CD4-positive, CD25-positive, alpha-beta regulatory T cell (primary cell): ENCODE data around the gene OR2D2. TPM values are rescaled to one million over a fixed set of nuclear protein-coding genes. Genes with fewer than 3 reads are reported as not detected.
A peak's percentile ranks its signal among the peaks of the same experiment; 100 is the strongest.
"Not testable (repeated sequence)": the region's sequence is repeated elsewhere in the genome, so short reads cannot be mapped to it uniquely, and the experiment has no call there.

ENCODE experiments used
- ATAC-seq, 2 donors: fragments of 150-1000 bp; cut with Tn5 transposase; one replicate each; pipeline ENCODE4 v1.10.0; 2021; ENCODE audit warnings: low read depth in 2 of 2, moderate number of reproducible peaks in 2 of 2, moderate library complexity in 1 of 2
- DNase-seq, 3 donors: peaks; one replicate each; pipeline versions ENCODE4 v3.0.0 to v3.0.0-alpha.2; 2012 to 2022; ENCODE audit warnings: mixed read lengths in 1 of 3
- H3K27ac ChIP-seq: one replicate; pipeline ENCODE4 v1.7.0; 2013; ENCODE audit warnings: mild to moderate bottlenecking, low read length; ENCODE audit not compliant: insufficient read depth, poor library complexity, severe bottlenecking
- H3K27me3 ChIP-seq: one replicate; pipeline ENCODE4 v1.7.0; 2013; ENCODE audit warnings: low read length; ENCODE audit not compliant: control insufficient read depth, insufficient read depth
- H3K36me3 ChIP-seq: one replicate; pipeline ENCODE4 v1.7.0; 2013; ENCODE audit warnings: mild to moderate bottlenecking, low read length, moderate library complexity; ENCODE audit not compliant: control insufficient read depth, insufficient read depth
- H3K4me1 ChIP-seq: 2 replicates; pipeline ENCODE4 v1.7.0; 2013; ENCODE audit warnings: mild to moderate bottlenecking, low read length; ENCODE audit not compliant: insufficient read depth, control insufficient read depth, poor library complexity, severe bottlenecking
- H3K4me3 ChIP-seq: one replicate; pipeline ENCODE4 v1.7.0; 2013; ENCODE audit warnings: low read depth, mild to moderate bottlenecking, low read length, moderate library complexity
- H3K9me3 ChIP-seq, 2 experiments: 1 replicate in 1 of 2; 2 replicates in 1 of 2; pipeline ENCODE4 v1.7.0; 2013; ENCODE audit warnings: low read length in 2 of 2, mild to moderate bottlenecking in 1 of 2, moderate library complexity in 1 of 2; ENCODE audit not compliant: control insufficient read depth in 2 of 2
- H3K27ac Mint-ChIP-seq, 3 donors: one replicate each; pipeline ENCODE4 v1.8.0; 2020 to 2022; ENCODE audit warnings: mild to moderate bottlenecking in 3 of 3, mixed read lengths in 3 of 3, moderate library complexity in 2 of 3
- H3K27me3 Mint-ChIP-seq: one replicate; pipeline ENCODE4 v1.8.0; 2022; ENCODE audit warnings: mild to moderate bottlenecking, mixed read lengths
- H3K36me3 Mint-ChIP-seq: one replicate; pipeline ENCODE4 v1.8.0; 2020; ENCODE audit warnings: mixed read lengths
- H3K4me1 Mint-ChIP-seq, 4 donors: one replicate each; pipeline ENCODE4 v1.8.0; 2020 to 2022; ENCODE audit warnings: mixed read lengths in 4 of 4, mild to moderate bottlenecking in 1 of 4
- H3K4me3 Mint-ChIP-seq, 4 donors: one replicate each; pipeline ENCODE4 v1.8.0; 2020 to 2022; ENCODE audit warnings: mild to moderate bottlenecking in 4 of 4, mixed read lengths in 4 of 4, moderate library complexity in 3 of 4
- H3K9me3 Mint-ChIP-seq, 7 donors: one replicate each; pipeline ENCODE4 v1.8.0; 2020 to 2022; ENCODE audit warnings: mixed read lengths in 7 of 7, mild to moderate bottlenecking in 3 of 7, moderate library complexity in 2 of 7
- polyA plus RNA-seq, 4 donors: library from polyadenylated mRNA; unstranded; fragments of 300-500 nt; fragmentation: Illumina TruSeq; gene quantifications; one replicate each; pipeline ENCODE4 v1.2.3, GENCODE V29; 2021
- total RNA-seq: library from RNA; stranded (reverse); gene quantifications from one replicate; pipeline ENCODE4 v1.2.3, GENCODE V29; 2022

Gene OR2D2
- total and polyA plus RNA-seq, 5 donors from 2014 or later = not detected

GRCh38 chr11:6925636-6926207 is 33.4 kb upstream of the OR2D2 start:
- H3K27ac ChIP-seq = no peak overlapping the region
- ATAC-seq (no peak), DNase-seq (no peak)
- Mint-ChIP-seq H3K4me1 (peaks cover 0 to 18% (median 4%) of the 10 kb centered on the region in 4 donors), H3K36me3 (no peaks in the 10 kb centered on the region), H3K27me3 (peaks cover 34% of the 10 kb centered on the region), H3K27ac (no peak overlapping the region), H3K4me3 (peak overlapping the region in 2 of 4 donors; percentile 64 to 82), H3K9me3 (peaks cover 0 to 4% (median 0%) of the 10 kb centered on the region in 7 donors)
- peaks cover 15% of the 10 kb centered on the region for H3K4me1 ChIP-seq
- H3K36me3 ChIP-seq = no peaks in the 10 kb centered on the region
- no peaks in the 10 kb centered on the region for H3K9me3 ChIP-seq
- peaks cover 16% of the 10 kb centered on the region for H3K27me3 ChIP-seq
- peak overlapping the region; percentile 58 for H3K4me3 ChIP-seq

GRCh38 chr11:6925007-6925577 is 32.8 kb upstream of the OR2D2 start:
- no peak overlapping the region for H3K27ac Mint-ChIP-seq
- no peak for DNase-seq
- H3K36me3 Mint-ChIP-seq = no peaks in the 10 kb centered on the region
- H3K36me3 ChIP-seq = no peaks in the 10 kb centered on the region
- H3K27ac ChIP-seq = no peak overlapping the region
- H3K9me3 ChIP-seq = no peaks in the 10 kb centered on the region
- H3K4me3 ChIP-seq = no peak overlapping the region
- H3K4me3 Mint-ChIP-seq = no peak overlapping the region
- peaks cover 15% of the 10 kb centered on the region for H3K4me1 ChIP-seq
- H3K4me1 Mint-ChIP-seq = peaks cover 0 to 18% (median 4%) of the 10 kb centered on the region in 4 donors
- peaks cover 16% of the 10 kb centered on the region for H3K27me3 ChIP-seq
- H3K9me3 Mint-ChIP-seq = peaks cover 0 to 4% (median 0%) of the 10 kb centered on the region in 7 donors
- ATAC-seq = no peak
- peaks cover 34% of the 10 kb centered on the region for H3K27me3 Mint-ChIP-seq

GRCh38 chr11:6920702-6921101 is 28.4 kb upstream of the OR2D2 start, which contains the start of gene OR2D3:
TSS of gene OR2D3 (plus strand) at chr11:6921002. CDS start at chr11:6921002, 0 bp downstream.
- no peak for ATAC-seq
- H3K9me3 Mint-ChIP-seq = peaks cover 0 to 1% (median 0%) of the 10 kb centered on the region in 7 donors

GRCh38 chr11:6919698-6920097 is 27.4 kb upstream of the OR2D2 start:
- ATAC-seq (no peak), DNase-seq (no peak)
- Histone ChIP-seq H3K4me1 (no peaks in the 10 kb centered on the region), H3K9me3 (peaks cover 0 to 3% of the 10 kb centered on the region in 2 experiments), H3K27me3 (peaks cover 2% of the 10 kb centered on the region), H3K27ac (no peak overlapping the region), H3K36me3 (no peaks in the 10 kb centered on the region), H3K4me3 (no peak overlapping the region)
- H3K9me3 Mint-ChIP-seq = peaks cover 0 to 1% (median 0%) of the 10 kb centered on the region in 7 donors
- no peak overlapping the region for H3K4me3 Mint-ChIP-seq
- H3K27ac Mint-ChIP-seq = no peak overlapping the region
- no peaks in the 10 kb centered on the region for H3K36me3 Mint-ChIP-seq
- H3K4me1 Mint-ChIP-seq = no peaks in the 10 kb centered on the region
- H3K27me3 Mint-ChIP-seq = peaks cover 5% of the 10 kb centered on the region

More at GRCh38 chr11:6920702-6921101, 28.4 kb upstream of the OR2D2 start, which contains the start of gene OR2D3:
- H3K4me3 Mint-ChIP-seq = no peak within 1 kb of the TSS
- H3K4me1 Mint-ChIP-seq = peaks cover 0 to 1% (median 0%) of the 10 kb centered on the region in 4 donors
- Histone ChIP-seq H3K9me3 (peaks cover 0 to 3% of the 10 kb centered on the region in 2 experiments), H3K27ac (no peak within 1 kb of the TSS), H3K4me3 (no peak within 1 kb of the TSS), H3K36me3 (no peaks in the 10 kb centered on the region), H3K27me3 (peaks cover 2% of the 10 kb centered on the region), H3K4me1 (no peaks in the 10 kb centered on the region)
- no peak for DNase-seq
- no peak within 1 kb of the TSS for H3K27ac Mint-ChIP-seq
- H3K27me3 Mint-ChIP-seq = peaks cover 5% of the 10 kb centered on the region
- no peaks in the 10 kb centered on the region for H3K36me3 Mint-ChIP-seq

- Histone ChIP-seq H3K36me3 (no peaks in the 10 kb centered on the region), H3K27ac (no peak overlapping the region), H3K4me1 (no peaks in the 10 kb centered on the region), H3K4me3 (no peak overlapping the region), H3K9me3 (no peaks in the 10 kb centered on the region), H3K27me3 (no peaks in the 10 kb centered on the region)
- no peaks in the 10 kb centered on the region for H3K36me3 Mint-ChIP-seq
- ATAC-seq (no peak), DNase-seq (no peak)
- no peak overlapping the region for H3K4me3 Mint-ChIP-seq
- no peaks in the 10 kb centered on the region for H3K27me3 Mint-ChIP-seq
- H3K4me1 Mint-ChIP-seq = no peaks in the 10 kb centered on the region
- no peaks in the 10 kb centered on the region for H3K9me3 Mint-ChIP-seq
- H3K27ac Mint-ChIP-seq = no peak overlapping the region
Observed at GRCh38 chr11:6911948-6912347, 19.6 kb upstream of the OR2D2 start.

- Mint-ChIP-seq H3K27me3 (no peaks in the 10 kb centered on the region), H3K4me1 (no peaks in the 10 kb centered on the region), H3K4me3 (no peak overlapping the region), H3K36me3 (no peaks in the 10 kb centered on the region), H3K27ac (no peak overlapping the region), H3K9me3 (no peaks in the 10 kb centered on the region)
- no peak for DNase-seq
- no peak overlapping the region for H3K4me3 ChIP-seq
- ATAC-seq = no peak
- H3K4me1 ChIP-seq = no peaks in the 10 kb centered on the region
- no peaks in the 10 kb centered on the region for H3K27me3 ChIP-seq
- no peaks in the 10 kb centered on the region for H3K9me3 ChIP-seq
- no peaks in the 10 kb centered on the region for H3K36me3 ChIP-seq
- H3K27ac ChIP-seq = no peak overlapping the region
Observed at GRCh38 chr11:6911378-6911777, 19.1 kb upstream of the OR2D2 start.

GRCh38 chr11:6904804-6905203 is 12.5 kb upstream of the OR2D2 start:
- not testable (repeated sequence) for H3K4me1 Mint-ChIP-seq, H3K4me3 ChIP-seq, DNase-seq, H3K36me3 Mint-ChIP-seq, H3K9me3 Mint-ChIP-seq, H3K27ac Mint-ChIP-seq, H3K36me3 ChIP-seq, H3K9me3 ChIP-seq, H3K4me3 Mint-ChIP-seq, ATAC-seq, H3K4me1 ChIP-seq, H3K27me3 ChIP-seq, H3K27ac ChIP-seq
- peaks cover 13% of the 10 kb centered on the region for H3K27me3 Mint-ChIP-seq
